ENCODE measurements around the gene LZTS2.

- TF ChIP-seq CTCF (IDR thresholded peaks at IDR 0.05) (no peak), YY1 (IDR thresholded peaks at IDR 0.05; ENCODE audit: low read depth) (no peak), ZBTB33 (IDR thresholded peaks at IDR 0.05; ENCODE audit: borderline replicate concordance, low read depth) (no peak), EP300 (IDR thresholded peaks at IDR 0.05; ENCODE audit: borderline replicate concordance in 1 of 2, low read depth in 1 of 2, low read length in 1 of 2) (no peak), TAF1 (IDR thresholded peaks at IDR 0.05; ENCODE audit: borderline replicate concordance, low read depth, low read length) (no peak), RAD21 (IDR thresholded peaks at IDR 0.05; ENCODE audit: low read length) (no peak), POLR2AphosphoS5 (IDR thresholded peaks at IDR 0.05; ENCODE audit: low read depth, low read length) (no peak), RXRA (IDR thresholded peaks at IDR 0.05; ENCODE audit: borderline replicate concordance, low read depth) (no peak), NRF1 (IDR thresholded peaks at IDR 0.05; ENCODE audit: low read depth, low read length) (no peak)
These were observed 22.2 kb downstream of the LZTS2 start for GRCh38 chr10:101021692-101022251.

Measured in SK-N-SH (cell line).